GM08714 (cell line): ENCODE measurements around the gene TMEM259.
A peak's percentile ranks its signal among the peaks of the same experiment; 100 is the strongest.

Experiments
- H3K4me3 ChIP-seq: fragments of 200-500 bp; sonication (Bioruptor generic); 2 replicates; pipeline ENCODE4 v1.5.1; 2014; ENCODE audit warnings: mild to moderate bottlenecking, low read length, inconsistent platforms
- ZNF274 ChIP-seq: IDR thresholded peaks from 2 replicates; pipeline ENCODE4 v1.6.1; 2012; ENCODE audit warnings: mild to moderate bottlenecking, low read depth, low read length

The TMEM259 gene

DNA sequence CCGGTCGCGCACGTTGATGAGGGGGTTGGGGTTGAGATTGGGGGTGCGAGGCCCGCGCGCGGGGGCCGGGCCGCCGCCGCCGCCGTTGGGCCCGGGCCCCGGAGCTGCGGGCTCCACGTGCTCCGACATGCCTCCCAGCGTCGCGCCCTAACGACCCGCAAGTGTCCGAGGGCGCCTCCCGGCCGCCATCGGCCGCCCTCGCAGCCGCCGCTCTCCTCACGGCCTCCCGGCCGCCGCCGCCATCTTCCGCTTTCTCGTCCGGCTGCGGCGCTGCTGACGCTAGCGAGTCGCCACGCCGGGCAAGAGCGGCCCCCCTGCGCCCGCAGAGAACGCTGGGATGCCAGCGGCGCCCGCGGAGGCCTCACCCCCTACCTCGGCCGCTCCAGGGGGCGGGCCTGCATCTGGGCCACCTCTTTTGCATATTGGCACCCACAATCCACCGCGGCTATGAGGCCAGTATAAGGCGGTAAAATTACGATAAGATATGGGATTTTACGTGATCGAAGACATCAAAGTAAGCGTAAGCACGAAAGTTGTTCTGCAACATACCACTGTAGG, at the start of gene TMEM259:
Gene TMEM259, minus strand, starts transcription at position 256 of the 558 bp plus-strand sequence. Its CDS starts 127 bp downstream, at position 129.
- TF ChIP-seq ZNF274: no peak
- peak within 1 kb of the TSS; percentile 88 for H3K4me3 ChIP-seq

DNA sequence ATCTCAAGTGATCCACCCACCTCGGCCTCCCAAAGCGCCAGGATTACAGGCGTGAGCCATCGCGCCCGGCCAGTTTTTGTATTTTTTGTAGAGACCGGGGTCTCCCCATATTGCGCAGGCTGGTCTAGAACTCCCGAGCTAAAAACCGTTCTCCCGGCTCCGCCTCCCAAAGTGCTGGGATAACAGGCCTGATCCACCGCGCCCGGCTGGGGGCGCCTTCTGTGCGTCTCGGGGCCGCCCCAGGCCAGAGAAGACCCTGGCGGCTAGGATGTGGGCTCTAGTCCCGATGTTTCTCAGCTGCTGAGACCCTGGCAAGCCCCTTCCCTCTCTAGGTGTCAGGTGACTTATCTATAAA, 49.6 kb upstream of the TMEM259 start:
- no peak for TF ChIP-seq ZNF274
- H3K4me3 ChIP-seq: no peak overlapping the region

DNA sequence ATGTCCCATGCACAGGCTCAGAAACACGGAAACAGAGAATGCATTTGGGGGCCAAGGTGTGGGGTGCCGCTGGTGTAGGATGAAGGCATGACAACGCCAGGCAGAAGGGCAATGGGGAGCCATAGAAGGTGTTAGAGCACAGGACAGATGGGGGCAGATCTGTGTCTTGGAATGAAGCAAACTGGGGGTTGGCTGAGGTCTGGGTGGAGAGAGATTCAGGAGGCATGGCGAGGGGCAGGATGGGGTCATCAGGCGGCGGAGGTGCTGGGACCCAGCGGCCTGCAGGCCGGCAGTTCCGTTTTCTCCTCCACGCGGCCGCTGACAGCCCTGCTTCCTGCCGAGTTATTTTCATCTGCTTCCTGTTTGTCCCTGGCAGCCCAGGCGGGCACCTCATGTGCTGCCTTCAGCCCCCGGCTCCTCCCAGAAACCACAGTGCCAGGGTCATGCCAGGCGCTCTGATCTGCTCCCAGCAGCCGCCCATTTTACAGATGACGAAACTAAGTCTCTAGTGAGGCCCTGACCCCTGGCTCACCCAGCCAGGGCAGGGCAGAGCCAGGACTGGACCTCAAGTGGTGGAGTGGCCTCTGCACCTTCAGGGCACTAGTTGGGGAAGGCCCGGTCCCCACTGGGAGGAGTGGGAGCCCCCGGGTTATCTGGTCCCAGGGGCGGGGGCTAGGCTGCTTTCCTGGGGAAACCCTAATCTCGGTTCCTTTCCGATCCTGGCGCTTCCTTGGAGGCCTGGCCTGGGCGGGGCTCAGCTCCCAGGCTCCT, 48.3 kb upstream of the TMEM259 start:
- no peak for TF ChIP-seq ZNF274
- peak overlapping the region; percentile 90; the same call in 1 of the 2 replicates for H3K4me3 ChIP-seq

DNA sequence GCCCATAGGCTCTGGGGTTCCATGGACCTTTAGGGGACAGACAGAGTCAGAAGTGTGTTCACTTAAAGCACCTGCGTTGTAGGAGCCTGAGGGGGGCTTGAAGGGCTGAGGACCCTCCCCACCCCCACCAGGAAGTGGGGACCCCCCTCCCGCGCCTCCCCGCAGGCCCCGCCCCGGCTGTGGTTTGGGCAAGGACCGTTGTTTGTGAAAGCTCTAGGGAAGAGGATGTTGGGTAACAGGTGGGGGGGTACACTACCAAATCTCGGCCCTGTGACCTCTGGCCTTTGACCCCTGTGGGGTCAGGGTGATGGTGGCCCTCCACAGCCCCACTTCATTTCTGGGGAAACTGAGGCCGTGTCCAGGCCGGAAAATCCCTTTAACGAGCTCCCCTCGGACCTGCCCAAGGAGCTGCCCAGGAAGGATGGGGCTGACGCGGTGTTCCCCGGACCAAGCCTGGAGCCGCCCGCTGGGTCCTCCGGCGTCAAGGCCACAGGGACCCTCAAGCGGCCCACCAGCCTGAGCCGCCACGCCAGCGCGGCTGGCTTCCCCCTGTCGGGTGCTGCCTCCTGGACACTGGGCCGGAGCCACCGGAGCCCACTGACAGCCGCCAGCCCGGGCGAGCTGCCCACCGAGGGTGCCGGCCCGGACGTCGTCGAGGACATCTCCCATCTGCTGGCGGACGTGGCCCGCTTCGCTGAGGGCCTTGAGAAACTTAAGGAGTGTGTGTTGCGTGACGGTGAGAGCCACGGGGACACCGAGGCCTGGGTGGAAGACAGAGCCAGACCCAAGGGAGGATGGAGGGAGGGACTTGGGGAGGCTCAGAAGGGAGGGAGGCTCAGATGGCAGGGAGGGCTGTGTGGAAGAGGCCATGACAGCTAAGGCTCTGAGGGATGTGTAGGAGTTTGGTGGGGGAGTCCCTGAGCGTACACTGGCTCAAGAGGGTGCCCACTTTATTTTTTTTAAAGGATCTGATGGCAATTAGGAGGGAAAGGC, 47.4 kb upstream of the TMEM259 start:
- TF ChIP-seq ZNF274: no peak
- peak overlapping the region; percentile 90 for H3K4me3 ChIP-seq

DNA sequence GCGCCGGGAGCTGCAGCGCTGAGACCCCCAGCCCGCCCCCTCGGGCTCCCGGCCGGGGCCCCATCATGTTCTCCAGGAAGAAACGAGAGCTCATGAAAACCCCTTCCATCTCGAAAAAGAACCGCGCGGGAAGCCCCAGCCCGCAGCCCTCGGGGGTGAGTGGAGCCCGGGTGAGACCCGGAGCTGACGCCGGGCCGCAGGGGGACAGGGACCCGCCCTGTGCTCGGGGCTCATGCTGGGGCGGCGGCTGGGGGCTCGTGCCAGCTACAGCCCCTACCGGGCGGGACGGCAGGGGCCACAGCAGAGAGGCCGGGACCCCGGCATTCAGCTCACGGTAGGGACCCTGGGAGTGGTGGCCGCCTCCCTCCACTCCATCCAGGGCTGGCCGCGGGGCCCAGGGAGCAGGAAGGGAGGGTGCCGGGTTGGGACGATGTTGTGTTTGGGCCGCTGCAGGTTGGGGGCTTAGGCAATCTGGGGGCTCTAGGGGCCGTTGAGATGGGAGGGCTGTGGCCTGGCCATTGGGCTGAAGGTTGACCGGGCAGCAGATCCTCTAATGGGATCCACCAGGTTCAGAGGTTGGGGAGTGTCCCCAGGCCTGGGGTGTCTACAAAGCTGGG, 46.5 kb upstream of the TMEM259 start:
- peak overlapping the region; percentile 90 for H3K4me3 ChIP-seq

DNA sequence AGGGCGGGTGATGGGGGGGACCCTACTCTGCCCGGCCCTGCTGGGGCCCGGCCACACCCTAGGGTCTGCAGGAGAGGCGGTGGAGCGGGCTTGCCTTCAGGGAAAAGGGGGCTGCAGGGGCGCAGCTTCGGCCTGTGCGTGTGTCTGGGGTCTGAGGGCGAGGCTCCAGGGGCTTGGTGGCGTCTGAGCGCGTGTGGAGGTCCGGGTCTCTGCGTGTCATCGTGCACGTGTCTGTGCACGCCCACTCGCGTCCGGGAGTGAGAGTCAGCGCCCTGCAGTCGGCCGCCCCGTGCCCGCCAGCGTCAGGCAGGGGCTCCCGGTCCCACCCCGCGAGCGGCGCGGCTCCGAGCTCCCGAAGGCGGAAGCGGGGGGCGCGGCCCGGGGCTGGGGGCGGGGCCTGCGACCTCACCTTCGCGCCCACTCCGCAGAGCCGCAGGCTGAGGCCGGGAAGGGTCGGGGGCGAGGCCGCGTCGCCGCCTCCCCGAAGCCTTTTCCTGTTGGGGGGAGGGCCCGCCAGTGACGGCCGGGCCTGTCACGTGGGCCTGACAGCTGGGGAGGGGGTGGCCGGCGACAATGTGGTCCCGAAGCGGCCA, 45.9 kb upstream of the TMEM259 start, which contains the start of gene ARHGAP45:
Gene ARHGAP45, plus strand, starts transcription at position 420 of the 593 bp plus-strand sequence. CDS start 239 bp downstream, outside the sequence.
- TF ChIP-seq ZNF274: no peak
- H3K4me3 ChIP-seq: peak within 1 kb of the TSS; percentile 90

More for the DNA sequence above, 46.5 kb upstream of the TMEM259 start:
- no peak for TF ChIP-seq ZNF274

DNA sequence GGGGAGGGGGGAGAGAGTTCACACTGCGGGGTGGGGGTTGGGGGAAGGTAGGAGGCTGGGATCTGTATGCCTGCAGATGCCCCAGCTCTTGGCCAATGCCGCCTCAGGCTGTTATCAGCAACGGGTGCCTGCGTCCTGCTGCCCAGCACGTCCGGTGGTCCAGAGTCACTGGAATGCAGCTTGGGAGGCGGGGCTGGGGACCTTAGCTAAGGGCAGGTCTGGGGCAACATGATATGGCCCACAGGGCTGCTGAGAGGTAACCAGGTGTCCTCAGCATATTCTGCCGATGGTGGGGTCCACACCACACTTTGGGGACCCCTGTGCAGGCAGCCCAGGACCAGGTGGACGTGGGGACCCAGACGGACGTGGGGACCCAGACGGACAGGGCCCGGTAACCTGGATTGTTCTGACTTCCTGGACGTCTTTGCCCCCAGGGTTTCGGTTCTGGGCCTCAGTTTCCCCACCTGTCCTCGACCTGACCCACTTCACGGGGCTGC, 45.4 kb upstream of the TMEM259 start:
- H3K4me3 ChIP-seq: peak overlapping the region; percentile 90; the same call in 1 of the 2 replicates
- TF ChIP-seq ZNF274: no peak

DNA sequence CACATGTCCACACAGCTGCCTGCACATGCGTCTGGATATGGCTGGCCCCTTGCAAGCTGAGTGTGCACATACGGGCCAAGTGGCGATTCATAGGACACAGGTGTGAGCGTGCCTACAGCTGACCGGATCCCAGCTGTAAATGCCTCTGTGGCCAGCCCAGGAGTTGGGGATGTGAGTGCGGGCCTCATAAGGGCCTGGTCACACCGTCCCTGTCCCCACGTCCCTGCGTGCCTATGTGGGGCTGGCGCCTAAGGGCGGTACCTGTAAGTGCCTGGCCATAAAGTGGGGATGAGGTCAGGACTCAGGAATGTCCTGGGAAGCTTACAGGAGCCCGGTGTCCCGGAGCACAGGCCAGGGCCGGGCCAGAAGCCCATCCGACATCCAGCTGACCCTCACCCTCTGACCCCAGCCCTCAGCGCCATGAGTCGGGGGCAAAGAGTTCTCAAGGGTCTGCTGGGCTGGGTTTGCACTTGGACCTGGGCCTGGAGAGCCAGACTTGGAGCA, 44.7 kb upstream of the TMEM259 start:
- no peak for TF ChIP-seq ZNF274
- no peak overlapping the region for H3K4me3 ChIP-seq

DNA sequence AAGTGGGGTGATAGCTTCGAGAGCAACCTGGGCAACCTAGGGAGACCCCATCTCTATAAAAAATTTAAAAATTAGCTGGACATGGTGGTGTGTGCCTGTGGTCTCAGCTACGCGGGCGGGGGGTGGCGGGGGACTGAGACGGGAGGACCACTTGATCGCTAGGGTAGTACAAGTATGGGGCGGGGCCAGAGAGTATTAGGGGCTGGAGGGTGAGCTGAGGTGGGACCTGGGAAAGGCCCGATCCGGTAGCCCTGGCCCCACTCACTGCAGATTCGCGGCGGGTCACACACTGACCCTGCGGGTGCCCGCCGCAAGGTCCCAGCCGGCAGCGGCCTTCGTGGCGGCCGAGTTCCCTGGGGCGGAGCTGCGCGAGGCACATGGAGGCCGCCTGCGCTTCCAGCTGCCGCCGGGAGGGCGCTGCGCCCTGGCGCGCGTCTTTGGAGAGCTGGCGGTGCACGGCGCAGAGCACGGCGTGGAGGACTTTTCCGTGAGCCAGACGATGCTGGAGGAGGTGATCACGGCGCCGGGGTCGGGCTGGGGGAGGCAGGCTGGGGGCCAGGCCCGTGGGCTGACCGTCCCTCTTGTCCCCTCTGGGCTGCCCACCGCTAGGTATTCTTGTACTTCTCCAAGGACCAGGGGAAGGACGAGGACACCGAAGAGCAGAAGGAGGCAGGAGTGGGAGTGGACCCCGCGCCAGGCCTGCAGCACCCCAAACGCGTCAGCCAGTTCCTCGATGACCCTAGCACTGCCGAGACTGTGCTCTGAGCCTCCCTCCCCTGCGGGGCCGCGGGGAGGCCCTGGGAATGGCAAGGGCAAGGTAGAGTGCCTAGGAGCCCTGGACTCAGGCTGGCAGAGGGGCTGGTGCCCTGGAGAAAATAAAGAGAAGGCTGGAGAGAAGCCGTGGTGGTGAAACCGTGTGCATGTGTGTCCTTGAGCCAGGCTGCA, 44.0 kb upstream of the TMEM259 start:
- TF ChIP-seq ZNF274: no peak
- no peak overlapping the region for H3K4me3 ChIP-seq

DNA sequence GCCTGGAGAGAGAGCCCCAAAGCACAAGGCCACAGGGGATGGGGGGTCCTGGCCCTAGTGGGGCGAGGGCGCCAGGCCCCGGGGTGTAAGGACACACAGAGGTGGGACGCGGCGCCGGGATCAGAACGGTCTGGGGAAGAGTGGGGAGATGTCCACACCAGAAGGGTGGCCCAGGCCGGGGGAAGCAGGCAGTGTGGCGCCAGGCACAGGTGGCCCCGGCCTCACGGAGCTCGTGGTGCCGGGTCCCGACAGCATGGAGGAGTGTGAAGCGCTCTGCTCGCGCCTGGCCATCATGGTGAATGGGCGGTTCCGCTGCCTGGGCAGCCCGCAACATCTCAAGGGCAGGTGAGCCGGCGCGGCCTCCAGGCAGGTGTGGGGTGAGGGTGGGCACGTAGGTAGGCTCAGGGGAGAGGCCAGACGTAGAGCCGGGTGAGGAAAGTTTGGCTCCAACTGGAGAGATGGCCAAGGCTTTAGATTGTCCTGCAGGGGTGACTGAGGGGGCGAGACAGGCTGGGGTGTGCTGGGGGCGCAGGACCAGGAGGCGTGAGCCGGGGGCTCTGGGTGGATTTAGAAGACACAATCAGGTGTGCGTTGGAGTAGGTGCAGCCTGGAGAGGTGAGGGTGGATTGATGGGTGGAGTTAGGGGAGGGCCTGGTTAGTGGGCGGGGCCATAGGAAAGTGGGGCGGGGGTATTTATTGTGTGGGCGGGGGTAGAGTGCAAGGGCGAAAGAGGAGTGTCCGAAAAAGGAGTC, 43.2 kb upstream of the TMEM259 start:
- no peak for TF ChIP-seq ZNF274
- no peak overlapping the region for H3K4me3 ChIP-seq
